Pons (tissue), 1 donor: ENCODE data around the gene UGT1A10.
"Not testable (repeated sequence)": the region's sequence is repeated elsewhere in the genome, so short reads cannot be mapped to it uniquely, and the experiment has no call there.

Experiments
- DNase-seq: peaks from one replicate; pipeline ENCODE4 v3.0.0-alpha.2; 2016; ENCODE audit warnings: low spot score

The UGT1A10 gene

DNA sequence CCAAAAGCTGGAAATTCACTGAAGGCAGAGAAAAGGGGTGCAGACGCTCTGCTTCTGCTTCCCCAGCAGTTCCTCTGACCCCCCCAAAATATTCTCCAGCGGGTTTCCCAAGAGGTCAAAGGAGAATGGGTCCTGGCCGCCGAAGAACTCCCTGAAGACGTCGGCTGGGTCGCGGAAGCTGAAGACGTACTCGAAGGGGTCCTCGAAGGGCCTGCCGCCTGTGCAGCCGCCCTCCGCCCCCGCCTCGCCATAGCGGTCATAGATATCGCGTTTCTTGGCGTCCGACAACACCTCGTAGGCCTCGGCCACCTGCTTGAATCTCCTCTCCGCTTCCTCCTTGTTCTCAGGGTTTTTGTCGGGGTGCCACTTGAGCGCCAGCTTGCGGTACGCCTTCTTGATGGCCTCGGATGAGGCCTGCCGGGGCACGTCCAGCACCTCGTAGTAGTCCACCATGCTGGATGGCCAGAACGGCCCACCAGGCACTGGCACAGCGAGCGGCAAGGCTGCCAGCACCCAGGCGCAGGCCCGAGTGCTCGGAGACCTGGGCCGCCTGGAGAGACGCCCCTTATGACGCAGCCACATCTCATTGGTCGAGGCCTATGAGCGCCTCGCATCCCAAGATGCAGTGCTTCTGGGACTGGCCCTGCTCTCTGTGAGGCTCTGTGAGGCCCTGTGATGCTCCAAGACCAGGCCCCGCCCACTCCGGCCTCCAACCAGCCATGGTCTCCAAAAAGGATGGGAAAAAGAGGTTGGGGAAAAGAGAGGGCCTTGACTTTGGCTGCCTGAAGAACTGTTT is 107.4 kb downstream of the UGT1A10 start:
- no peak for DNase-seq

- DNase-seq = no peak
Observed at GRCh38 chr2:233745073-233745755, 109.0 kb downstream of the UGT1A10 start.

DNA sequence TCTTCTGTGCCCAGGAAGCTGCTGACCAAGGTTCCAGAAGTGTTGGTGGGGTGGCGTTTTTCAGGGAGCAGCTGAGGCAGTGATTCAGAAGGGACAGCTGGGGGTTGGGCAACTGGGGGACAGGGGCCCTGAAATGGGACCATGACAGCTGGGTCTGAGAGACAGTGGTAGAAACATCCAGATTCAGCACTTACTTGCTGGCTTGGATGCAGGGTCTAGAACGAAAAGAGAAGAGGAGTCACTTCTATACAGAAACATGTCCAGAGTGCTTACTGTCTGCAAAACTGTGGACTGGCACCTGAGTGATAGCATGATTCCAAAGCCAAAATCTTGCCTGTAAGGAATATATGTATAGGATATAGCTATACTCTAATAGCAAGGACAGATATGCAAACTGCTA is 109.6 kb downstream of the UGT1A10 start:
- DNase-seq = not testable (repeated sequence)

- DNase-seq = no peak
Observed at GRCh38 chr2:233746475-233747282, 110.4 kb downstream of the UGT1A10 start.

- no peak for DNase-seq
Observed at GRCh38 chr2:233747283-233747544, 111.0 kb downstream of the UGT1A10 start.

GRCh38 chr2:233750689-233751088 is 114.4 kb downstream of the UGT1A10 start:
- DNase-seq = not testable (repeated sequence)

GRCh38 chr2:233751212-233752009 is 115.2 kb downstream of the UGT1A10 start:
- not testable (repeated sequence) for DNase-seq

GRCh38 chr2:233754872-233755611 is 118.8 kb downstream of the UGT1A10 start:
- DNase-seq = no peak

GRCh38 chr2:233756429-233757081 is 120.3 kb downstream of the UGT1A10 start:
- DNase-seq = no peak

DNA sequence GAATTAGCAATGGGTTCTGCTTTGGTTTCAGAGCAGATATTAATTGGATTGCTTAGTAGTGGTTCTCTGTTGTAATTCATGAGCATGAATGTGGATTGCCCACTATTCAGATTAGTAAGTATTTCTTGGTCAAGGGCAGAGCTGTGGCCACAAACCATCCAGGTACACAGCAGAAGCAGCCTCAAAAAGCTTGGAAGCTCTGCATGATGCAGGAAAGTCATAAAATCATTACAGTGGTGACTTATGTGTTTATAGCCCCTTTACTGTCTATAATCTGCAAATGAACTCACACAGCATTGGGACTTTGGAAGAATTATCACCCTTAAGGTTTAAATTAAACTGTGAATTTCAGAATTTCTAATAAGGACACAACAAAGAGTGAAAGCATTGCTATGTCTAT is 121.9 kb downstream of the UGT1A10 start:
- DNase-seq = no peak

- DNase-seq = no peak
Observed at GRCh38 chr2:233758849-233759248, 122.6 kb downstream of the UGT1A10 start.

- DNase-seq = no peak
Observed at GRCh38 chr2:233760043-233760442, 123.8 kb downstream of the UGT1A10 start, which contains the start of gene UGT1A1. Gene UGT1A1 (plus strand): TSS chr2:233760270. CDS start chr2:233760288, 18 bp downstream.

DNA sequence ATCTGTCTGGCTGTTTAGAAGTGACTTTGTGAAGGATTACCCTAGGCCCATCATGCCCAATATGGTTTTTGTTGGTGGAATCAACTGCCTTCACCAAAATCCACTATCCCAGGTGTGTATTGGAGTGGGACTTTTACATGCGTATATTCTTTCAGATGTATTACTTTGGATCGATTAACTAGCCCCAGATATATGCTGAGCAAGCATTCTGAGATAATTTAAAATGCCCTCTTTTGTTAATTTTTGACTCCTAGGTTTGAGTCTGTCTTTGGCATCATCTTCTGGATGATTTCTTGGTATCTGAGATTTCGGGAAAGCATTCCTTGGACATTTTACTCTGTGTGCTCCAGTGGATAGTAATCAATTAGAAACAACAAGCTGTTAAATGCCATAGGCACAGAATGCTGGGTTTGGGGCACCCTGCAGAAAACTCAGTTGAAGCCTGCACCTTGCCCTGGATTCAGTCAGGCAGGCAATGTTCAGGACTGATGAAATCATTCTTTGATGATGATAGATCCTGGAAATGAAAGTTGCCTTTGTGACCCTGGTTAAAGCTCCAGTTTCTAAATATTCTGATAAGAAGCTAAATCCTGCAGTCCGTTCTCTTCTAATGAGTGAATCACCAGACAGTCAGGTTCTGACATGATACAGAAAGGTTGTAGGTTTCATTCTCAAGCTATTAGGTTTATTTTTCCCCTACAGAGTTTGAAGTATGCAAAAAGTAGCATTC is 125.0 kb downstream of the UGT1A10 start:
- no peak for DNase-seq

DNA sequence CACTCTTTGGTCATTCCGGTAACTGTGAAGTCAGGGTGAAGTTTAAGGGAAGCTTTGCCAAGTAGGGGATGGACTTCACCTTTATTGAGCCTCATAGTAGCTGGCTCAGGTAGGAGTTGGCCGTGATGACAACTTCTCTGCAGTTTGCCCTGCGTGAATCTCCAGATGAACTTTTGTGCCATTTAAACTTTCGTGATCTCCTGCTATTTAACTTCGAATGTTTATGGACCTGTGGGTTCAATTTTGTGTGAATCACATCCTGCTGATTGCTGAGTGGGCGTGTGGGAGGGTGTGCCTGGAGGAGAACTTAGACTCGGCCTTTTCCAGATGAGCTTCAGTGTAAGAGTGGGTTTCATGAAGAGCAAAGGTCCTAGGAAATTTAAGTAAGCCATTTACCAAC is 128.0 kb downstream of the UGT1A10 start:
- no peak for DNase-seq

GRCh38 chr2:233764761-233765160 is 128.5 kb downstream of the UGT1A10 start:
- DNase-seq = no peak

DNA sequence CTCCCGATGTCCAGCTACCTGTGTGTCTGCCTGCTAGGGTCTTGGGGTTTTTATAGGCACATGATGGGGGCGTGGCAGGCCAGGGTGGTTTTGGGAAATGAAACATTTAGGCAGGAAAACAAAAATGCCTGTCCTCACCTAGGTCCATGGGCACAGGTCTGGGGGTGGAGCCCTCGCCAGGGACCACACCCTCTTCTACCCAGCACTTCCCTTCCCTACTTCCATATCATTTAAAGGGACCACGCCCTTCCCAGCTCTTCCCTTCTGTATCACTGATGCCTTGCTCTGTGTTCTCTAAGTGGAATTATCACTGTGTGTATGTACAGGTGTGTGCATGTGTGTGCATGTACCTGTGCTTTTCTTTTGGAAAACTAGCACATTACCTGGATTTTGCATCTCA is 130.2 kb downstream of the UGT1A10 start:
- no peak for DNase-seq

GRCh38 chr2:233768076-233768475 is 131.8 kb downstream of the UGT1A10 start:
- no peak for DNase-seq

DNA sequence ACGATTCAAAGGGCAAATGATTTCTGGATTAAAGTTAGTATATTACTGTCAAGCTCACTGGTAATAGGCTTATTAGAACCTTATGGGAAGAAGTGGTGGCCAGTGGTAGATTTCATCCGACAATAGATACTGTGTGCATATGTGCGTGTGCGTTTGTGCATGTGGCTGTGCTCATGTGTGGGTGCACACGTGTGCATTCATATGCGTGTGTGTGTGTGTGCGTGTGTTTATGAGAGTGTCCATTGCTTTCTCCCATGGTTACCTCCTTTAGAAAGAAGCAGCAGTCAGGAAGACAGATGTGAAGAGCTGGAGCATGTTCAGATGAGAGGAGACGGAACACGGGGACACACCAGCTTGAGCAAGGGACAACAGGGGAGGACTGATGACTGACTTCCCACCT is 133.0 kb downstream of the UGT1A10 start:
- DNase-seq = no peak

- no peak for DNase-seq
Observed at GRCh38 chr2:233772153-233772552, 135.9 kb downstream of the UGT1A10 start.

- DNase-seq = no peak
Observed at GRCh38 chr2:233772583-233772982, 136.3 kb downstream of the UGT1A10 start.
